ENCODE data around the gene C12orf75. TPM values are rescaled to one million over a fixed set of nuclear protein-coding genes. Genes with fewer than 3 reads are reported as not detected.
"Not testable (repeated sequence)": the region's sequence is repeated elsewhere in the genome, so short reads cannot be mapped to it uniquely, and the experiment has no call there.

C12orf75 gene
- total RNA-seq, 6 experiments from 2014 or later, result 1.3 to 5.5 (median 2.7) TPM

GRCh38 chr12:105330931-105331804 is 677 bp downstream of the C12orf75 start:
- WGBS (ENCODE audit: insufficient coverage, low coverage, low lambda C conversion rate, missing lambda C conversion rate), result 38% methylated on average over 5 of the region's 46 CpGs
- H3K9me3 ChIP-seq, result no peaks in the 10 kb centered on the region
- H3K27me3 ChIP-seq, result no peaks in the 10 kb centered on the region
- intact Hi-C loops (cut with DNase I), result no loop called here
- H3K4me3 ChIP-seq, result peak overlapping the region; percentile 58 to 69 (median 67)
- peak overlapping the region in 1 of 3 donors; percentile 22 for H3K27ac ChIP-seq
- no peak for TF ChIP-seq POLR2A (IDR thresholded peaks at IDR 0.05)
- peak in 1 of 4 donors; percentile 16 for TF ChIP-seq CTCF (IDR thresholded peaks at IDR 0.05)
- H3K36me3 ChIP-seq, result no peaks in the 10 kb centered on the region
- peak; percentile 39 to 55 (median 43) for ATAC-seq
- peak in 1 of 3 donors; percentile 47 for DNase-seq
- peaks cover 0 to 7% (median 0%) of the 10 kb centered on the region in 4 donors for H3K4me1 ChIP-seq

GRCh38 chr12:105331805-105332251 is 1.3 kb downstream of the C12orf75 start:
- Histone ChIP-seq H3K9me3 (no peaks in the 10 kb centered on the region), H3K27ac (no peak overlapping the region), H3K27me3 (no peaks in the 10 kb centered on the region), H3K36me3 (no peaks in the 10 kb centered on the region), H3K4me3 (no peak overlapping the region), H3K4me1 (peaks cover 0 to 7% (median 0%) of the 10 kb centered on the region in 4 donors)
- intact Hi-C loops (cut with DNase I), result no loop called here
- TF ChIP-seq POLR2A (IDR thresholded peaks at IDR 0.05) (no peak), CTCF (IDR thresholded peaks at IDR 0.05) (no peak)
- 70% methylated on average over 8 of the region's 8 CpGs for WGBS (ENCODE audit: insufficient coverage, low coverage, low lambda C conversion rate, missing lambda C conversion rate)
- ATAC-seq, result no peak
- DNase-seq, result no peak

GRCh38 chr12:105332286-105332685 is 1.8 kb downstream of the C12orf75 start:
- 84% methylated on average over 4 of the region's 6 CpGs for WGBS (ENCODE audit: insufficient coverage, low coverage, low lambda C conversion rate, missing lambda C conversion rate)
- ATAC-seq; H3K4me3 ChIP-seq; DNase-seq; H3K27ac ChIP-seq; H3K27me3 ChIP-seq; intact Hi-C loops (cut with DNase I); H3K4me1 ChIP-seq; H3K9me3 ChIP-seq; H3K36me3 ChIP-seq: not testable (repeated sequence)

- WGBS (ENCODE audit: insufficient coverage, low coverage, low lambda C conversion rate, missing lambda C conversion rate), result 62% methylated on average over 1 of the region's 1 CpG
- H3K27ac ChIP-seq, result no peak overlapping the region
- no peak for ATAC-seq
- intact Hi-C loops (cut with DNase I), result no loop called here
- H3K4me1 ChIP-seq, result peaks cover 0 to 7% (median 0%) of the 10 kb centered on the region in 4 donors
- DNase-seq, result no peak
- TF ChIP-seq CTCF (IDR thresholded peaks at IDR 0.05), result no peak
- no peak for TF ChIP-seq POLR2A (IDR thresholded peaks at IDR 0.05)
- H3K4me3 ChIP-seq, result no peak overlapping the region
- H3K27me3 ChIP-seq, result no peaks in the 10 kb centered on the region
- H3K36me3 ChIP-seq, result no peaks in the 10 kb centered on the region
- no peaks in the 10 kb centered on the region for H3K9me3 ChIP-seq
These were observed 2.4 kb downstream of the C12orf75 start for GRCh38 chr12:105332925-105333324.

- ATAC-seq (peak in 1 of 4 donors; percentile 51), DNase-seq (no peak)
- H3K9me3 ChIP-seq, result no peaks in the 10 kb centered on the region
- H3K4me1 ChIP-seq, result peaks cover 0 to 7% (median 0%) of the 10 kb centered on the region in 4 donors
- no peak overlapping the region for H3K27ac ChIP-seq
- H3K4me3 ChIP-seq, result no peak overlapping the region
- 46% methylated on average over 3 of the region's 3 CpGs for WGBS (ENCODE audit: insufficient coverage, low coverage, low lambda C conversion rate, missing lambda C conversion rate)
- no peaks in the 10 kb centered on the region for H3K27me3 ChIP-seq
- intact Hi-C loops (cut with DNase I), result no loop called here
- no peak for TF ChIP-seq CTCF (IDR thresholded peaks at IDR 0.05)
- TF ChIP-seq POLR2A (IDR thresholded peaks at IDR 0.05), result no peak
- no peaks in the 10 kb centered on the region for H3K36me3 ChIP-seq
These were observed 3.5 kb downstream of the C12orf75 start for GRCh38 chr12:105334001-105334400.
